Fibroblast of skin of right biceps (primary cell): ENCODE measurements around the gene ITGB1BP2.
"Not testable (repeated sequence)": the region's sequence is repeated elsewhere in the genome, so short reads cannot be mapped to it uniquely, and the experiment has no call there.

ENCODE experiments used
- DNase-seq: peaks from one replicate; pipeline ENCODE4 v3.0.0-alpha.2; 2013

Gene ITGB1BP2

DNA sequence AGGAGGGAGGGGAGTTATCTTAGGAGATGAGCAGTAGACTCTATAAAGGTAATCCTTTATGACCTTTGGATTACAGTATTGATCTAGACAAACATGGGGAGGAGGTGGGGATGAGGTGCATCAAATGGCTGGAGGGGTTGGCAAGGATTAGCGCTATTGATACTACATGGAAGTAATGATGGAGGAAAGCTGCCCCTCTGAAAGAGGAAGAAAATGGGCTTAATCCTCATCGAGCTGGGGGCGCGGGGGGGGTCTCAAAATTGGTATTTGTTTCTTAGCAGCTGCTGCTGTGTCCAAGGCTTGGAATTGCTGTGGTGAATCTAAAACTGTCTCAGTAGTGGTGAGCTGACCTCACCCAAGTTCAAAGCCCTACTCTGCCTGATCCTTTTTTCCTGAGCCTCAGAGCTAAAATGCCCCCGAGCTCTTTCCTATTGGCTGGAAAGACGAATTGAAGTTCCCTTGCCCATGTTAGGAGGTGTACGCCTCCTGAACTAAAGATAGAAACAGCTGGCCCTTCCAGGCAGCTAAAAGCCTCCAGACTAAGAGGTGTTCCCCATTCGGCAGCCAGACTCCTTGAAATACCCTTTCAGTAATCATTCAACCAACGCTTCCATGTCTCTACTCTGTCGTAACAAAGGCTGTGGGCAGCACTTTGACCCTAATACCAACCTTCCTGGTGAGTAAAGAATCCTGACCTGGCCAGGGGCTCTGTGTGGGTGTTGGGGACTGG, at the start of gene ITGB1BP2:
Gene ITGB1BP2 (plus strand): TSS at position 556 of the 730 bp plus-strand sequence. CDS start 57 bp downstream, at position 613.
- peak; percentile 40 for DNase-seq

DNA sequence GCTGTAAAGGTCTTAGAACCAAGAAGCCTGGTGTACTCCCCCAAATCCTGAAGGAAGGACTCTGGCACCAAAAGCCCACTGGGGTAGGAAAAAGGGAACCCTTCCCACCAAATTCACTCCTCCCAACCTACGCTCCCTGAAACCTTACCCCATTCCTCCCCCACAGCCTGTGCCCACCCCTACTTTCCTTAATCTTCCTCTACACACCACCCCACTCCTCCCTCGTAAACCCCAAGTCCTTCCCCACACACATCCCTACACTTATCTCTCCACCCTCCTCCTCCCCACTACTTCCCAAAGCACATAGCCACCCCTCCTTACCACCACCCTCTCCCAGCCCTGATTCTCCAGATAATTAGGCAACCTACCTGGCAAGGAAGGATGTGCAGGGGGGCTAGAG, 49.3 kb upstream of the ITGB1BP2 start:
- DNase-seq = no peak

DNA sequence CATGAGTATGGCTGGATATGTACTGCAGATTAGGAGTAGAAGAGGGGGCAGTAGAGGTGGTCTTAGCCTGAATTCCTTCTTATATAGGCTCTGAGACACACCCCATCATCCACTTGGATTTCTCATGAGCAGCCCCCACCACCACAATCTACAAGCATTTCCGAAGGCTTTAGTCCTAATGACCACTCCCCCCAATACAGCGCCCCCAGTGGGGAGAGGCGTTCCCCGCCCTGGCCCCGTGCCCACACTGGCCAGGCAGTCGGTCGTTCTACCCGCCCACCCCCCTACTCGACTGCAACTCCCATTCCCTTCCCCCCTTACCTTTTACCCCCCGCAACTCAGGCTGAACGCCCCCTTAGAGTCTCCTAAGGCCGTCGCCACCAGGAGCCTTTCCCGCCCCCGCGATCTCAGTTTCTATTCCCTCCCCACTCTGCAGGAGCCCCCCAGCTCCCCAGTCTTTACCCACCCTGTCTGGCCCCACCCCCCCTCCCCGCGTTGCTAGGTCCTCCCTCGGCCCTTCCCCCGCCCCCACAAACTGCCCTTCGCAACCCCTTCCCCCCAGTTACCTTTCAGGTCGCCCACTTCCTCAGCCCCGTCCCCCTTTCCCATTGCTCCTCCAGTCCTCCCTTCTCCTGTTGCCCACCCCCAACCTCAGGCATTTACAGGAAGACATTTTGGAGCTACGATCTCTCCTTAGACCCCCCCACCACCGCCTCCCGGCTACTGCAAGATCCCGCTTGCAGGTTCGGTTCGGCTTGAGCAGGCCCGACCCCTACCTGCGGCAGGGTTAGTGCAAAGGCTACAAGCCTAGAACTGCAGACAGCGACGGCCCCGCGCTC, 48.1 kb upstream of the ITGB1BP2 start:
- peak; percentile 53 for DNase-seq

DNA sequence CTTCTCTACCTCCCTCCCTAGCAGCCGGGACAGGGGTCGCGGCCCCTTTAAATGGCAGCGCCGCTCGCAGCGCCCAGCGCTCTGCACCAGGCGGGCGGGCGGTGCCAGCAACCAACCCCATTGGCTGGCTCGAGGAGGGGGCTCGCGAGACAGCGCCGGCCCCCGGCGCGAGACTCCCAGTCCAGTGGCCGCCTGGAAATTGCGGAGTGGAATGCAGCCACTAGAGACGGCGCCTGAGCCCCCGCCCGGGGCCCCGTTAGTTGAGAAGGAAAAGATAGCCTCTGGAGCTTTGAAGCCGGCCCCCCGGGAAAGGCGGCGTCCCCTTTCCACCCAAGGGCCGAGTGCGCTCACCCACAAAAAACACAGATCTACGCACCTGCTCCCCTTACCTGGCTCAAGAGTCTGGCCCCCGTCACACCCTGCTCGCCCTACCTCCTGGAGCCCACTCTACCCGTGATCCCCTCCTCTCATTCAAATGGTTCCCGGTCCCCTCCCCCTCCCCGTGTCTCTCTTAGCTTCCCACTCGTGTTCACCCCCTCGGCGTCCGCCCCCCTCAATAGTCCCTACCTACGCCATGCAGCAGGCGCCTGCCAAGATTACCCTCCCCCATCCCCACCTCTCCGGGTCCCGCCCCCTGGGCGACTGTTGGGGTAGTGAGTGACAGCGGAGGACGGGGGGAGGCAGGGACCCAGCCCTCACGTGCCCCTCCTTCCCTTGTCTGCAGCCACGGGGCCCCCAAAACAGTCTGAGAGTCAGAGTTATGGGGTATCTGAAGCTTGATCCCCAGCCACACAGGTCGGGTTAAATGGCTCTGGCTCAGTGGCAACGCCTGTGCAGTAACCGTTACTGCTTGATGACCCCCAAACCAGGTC, 47.2 kb upstream of the ITGB1BP2 start, which contains the start of gene ZMYM3:
Gene ZMYM3 (minus strand): TSS at position 49 of the 872 bp plus-strand sequence. CDS start 885 bp downstream, outside the sequence.
- DNase-seq = peak; percentile 87

DNA sequence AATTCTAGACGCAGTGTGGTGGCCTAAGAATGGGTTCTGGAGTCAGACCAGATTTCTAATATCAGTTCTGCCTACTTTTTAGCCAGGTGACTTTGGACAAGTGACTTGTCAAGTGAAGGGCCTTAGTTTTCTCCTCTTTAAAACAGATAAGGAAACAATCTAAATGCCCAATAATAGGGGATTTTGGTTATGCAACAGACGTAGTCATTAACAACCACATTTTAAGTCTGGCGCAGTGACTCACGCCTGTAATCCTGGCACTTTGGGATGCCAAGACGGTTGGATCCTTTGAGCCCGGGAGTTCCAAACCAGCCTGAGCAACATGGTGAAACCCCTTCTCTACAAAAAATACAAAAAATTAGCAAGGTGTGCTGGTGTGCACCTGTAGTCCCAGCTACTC, 45.5 kb upstream of the ITGB1BP2 start:
- DNase-seq = no peak

DNA sequence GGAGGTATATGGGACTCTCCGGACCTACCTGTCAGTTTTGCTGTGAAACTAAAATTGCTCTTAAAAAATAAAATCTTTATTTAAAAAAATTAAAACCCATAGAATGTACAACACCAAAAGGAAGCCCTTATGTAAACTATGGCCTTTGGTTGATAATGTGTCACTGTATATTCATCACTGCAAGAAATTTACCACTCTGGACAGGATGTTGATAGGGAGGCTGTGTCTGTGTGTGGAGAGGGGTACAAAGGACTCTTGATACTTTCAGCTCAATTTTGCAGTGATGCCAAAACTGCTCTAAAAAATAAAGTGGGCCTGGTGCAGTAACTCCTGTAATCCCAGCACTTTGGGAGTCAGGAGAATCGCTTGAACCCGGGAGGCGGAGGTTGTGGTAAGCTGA, 44.7 kb upstream of the ITGB1BP2 start:
- no peak for DNase-seq

DNA sequence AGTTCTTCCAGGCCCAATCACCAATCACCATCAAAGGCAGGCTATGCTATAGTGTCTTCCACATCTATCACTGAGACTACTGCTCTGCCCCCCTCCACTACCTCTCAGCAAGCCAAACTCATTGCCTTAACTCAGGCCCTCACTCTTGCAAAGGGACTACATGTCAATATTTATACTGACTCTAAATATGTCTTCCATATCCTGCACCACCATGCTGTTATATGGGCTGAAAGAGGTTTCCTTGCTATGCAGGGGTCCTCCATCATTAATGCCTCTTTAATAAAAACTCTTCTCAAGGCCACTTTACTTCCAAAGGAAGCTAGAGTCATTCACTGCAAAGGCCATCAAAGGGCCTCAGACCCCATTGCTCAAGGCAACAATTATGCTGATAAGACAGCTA, 32.9 kb upstream of the ITGB1BP2 start:
- not testable (repeated sequence) for DNase-seq

DNA sequence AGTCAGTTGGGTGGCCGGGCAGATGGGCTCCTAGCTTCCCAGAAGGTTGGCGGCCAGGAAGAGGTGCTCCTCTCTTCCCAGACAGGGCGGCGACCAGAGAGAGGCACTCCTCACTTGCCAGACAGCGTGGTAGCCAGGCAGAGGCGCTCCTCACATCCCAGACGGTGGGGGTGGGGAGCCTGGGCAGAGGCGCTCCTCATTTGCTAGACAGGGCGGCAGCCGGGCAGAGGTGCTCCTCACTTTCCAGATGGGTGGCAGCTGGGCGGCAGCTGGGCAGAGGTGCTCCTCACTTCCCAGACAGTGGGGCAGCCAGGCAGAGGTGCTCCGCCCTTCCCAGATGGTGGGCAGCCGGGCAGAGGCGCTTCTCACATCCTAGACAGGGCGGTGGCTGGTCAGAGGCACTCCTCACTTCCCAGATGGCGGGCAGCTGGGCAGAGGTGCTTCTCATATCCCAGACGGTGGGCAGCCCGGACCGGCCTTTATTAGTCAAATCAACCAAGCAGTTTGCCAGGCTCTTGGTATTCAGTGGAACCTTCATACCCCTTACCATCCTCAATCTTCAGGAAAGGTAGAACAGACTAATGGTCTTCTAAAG, 31.7 kb upstream of the ITGB1BP2 start:
- DNase-seq = no peak

DNA sequence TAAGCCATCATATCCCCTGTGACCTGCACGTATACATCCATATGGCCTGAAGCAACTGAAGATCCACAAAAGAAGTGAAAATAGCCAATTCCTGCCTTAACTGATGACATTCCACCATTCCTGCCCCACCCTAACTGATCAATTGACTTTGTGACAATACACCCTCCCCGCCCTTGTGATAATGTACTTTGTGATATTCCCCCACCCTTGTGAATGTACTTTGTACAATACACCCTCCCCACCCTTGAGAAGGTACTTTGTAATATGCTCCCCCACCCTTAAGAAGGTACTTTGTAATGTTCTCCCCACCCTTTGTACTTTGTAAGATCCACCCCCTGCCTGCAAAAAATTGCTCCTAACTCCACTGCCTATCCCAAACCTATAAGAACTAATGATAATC, 29.2 kb upstream of the ITGB1BP2 start:
- DNase-seq = not testable (repeated sequence)

DNA sequence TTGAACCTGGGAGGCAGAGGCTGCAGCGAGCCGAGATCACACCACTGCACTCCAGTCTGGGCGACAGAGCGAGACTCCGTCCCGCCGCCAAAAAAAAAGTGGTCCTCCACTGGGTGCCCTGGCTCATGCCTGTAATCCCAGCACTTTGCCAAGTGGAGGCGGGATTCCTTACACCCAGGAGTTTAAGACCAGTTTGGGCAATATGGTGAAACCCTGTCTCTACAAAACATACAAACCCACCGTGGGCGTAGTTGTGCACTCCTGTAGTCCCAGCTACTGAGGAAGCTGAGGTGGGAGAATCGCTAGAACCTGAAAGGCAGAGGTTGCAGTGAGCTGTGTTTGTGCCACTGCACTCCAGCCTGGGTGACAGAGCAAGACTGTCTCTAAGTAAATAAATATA, 20.2 kb upstream of the ITGB1BP2 start:
- DNase-seq = not testable (repeated sequence)

DNA sequence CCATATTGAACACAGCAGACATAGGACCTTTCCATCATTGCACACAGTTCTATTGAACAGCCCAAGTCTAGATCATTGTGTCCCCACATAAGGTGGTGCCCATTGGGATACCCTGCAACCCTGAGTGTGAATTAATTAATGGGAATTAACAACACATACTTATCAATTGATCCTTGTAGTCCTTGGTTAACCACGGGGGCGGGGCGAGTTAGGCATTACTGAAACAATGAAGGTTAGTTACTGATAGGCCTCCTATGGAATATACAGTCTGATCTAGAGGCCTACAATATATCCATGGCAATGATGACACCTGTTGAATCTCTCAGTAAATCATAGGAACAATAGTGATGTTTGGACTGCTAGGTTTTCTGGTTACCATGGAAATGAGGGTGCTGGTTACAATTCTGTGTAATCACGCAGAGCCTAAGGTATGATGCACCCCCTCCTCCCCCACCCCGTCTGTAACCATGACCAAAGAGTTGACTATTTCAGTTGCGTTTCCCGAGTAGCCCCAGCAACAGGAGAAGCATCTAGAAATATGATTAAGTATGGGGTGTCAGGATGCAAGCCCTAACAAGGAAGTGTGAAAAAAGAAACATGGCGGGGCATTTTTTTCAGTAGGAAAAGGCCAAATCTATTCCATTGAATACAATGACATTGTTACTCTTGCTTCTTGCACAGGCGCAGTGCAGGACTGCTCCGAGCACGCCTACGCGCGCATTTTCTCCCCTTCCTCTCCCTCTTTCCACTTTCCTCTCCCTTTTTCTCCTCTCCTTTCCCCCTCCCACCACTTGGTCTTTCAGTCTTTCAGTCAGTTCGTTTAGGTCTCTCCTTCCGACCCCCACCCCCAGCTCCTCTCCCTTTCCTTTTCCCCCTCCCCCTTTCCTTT, 18.8 kb upstream of the ITGB1BP2 start:
- peak; percentile 64 for DNase-seq

DNA sequence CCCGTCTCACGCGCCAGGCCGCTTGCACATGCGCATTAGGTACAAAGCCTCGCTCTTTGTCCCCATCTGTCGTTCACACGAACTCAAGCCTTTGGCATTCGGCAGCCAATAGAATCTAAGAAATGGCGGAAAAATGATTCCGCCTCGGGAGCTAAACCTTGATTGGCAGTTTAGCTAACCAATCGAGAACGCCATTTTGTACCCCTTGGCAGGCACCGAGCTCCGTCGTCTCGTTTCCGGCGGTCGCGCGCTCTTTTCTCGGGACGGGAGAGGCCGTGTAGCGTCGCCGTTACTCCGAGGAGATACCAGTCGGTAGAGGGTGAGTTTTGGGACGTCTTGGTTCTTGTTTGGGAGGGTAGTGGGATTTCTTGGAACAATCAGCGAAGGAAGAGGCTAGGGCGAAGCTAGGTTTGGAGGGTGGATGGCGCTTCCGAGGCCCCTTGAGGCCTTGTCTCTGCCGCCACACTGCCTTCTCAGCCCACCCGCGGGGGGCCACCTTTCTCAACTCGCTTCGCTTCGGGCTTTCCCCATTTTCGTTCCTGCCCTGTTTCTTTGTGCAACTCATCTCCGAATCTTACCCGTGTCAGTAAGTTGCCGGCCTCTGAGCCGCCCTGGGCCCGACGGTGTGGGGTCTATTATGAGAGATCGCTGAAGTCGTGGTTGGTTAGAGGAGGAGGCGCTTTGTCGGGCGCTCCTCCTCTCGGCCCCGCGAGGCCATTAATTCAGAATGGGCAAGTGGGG, 18.0 kb upstream of the ITGB1BP2 start, which contains the start of gene NONO:
Gene NONO (plus strand): TSS at position 233 of the 741 bp plus-strand sequence. CDS start 7,003 bp downstream, outside the sequence.
- peak; percentile 100 for DNase-seq

DNA sequence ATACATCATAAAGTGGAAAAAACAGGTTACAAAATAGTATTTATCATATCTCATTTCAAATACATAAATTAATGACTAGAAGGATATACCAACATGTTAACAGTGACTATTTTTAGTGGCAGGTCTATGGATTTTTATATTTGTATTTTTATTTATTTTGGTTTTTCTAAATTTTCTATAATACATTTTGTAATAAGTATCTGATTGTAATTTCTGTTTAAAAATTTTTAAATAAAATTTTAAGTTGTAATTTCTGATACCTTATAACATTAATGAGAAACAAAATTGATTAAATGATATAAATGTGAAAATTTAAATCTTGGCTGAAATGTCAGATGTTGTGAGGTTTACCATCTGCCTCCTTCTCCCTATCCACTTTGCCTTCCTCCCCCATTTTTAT, 15.6 kb upstream of the ITGB1BP2 start:
- no peak for DNase-seq

DNA sequence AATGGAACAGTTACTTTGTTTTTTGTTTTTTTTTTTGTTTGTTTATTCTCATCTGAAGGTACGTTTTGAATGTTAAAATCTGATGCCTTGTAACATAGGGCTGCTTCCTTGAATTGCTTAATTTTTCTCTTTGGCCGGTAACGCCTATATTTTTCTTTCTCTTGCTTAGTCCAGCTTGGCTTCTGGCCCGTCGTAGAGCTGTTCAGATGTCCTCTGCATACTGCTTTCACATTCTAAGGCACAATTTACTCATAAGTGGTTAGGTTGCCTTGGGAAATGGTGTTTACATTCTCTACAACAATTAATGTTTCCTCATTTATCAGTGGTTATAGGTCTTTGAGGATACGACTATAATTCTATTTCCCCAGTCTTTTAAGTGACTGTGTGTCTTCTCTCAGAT, 10.2 kb upstream of the ITGB1BP2 start:
- DNase-seq = no peak

DNA sequence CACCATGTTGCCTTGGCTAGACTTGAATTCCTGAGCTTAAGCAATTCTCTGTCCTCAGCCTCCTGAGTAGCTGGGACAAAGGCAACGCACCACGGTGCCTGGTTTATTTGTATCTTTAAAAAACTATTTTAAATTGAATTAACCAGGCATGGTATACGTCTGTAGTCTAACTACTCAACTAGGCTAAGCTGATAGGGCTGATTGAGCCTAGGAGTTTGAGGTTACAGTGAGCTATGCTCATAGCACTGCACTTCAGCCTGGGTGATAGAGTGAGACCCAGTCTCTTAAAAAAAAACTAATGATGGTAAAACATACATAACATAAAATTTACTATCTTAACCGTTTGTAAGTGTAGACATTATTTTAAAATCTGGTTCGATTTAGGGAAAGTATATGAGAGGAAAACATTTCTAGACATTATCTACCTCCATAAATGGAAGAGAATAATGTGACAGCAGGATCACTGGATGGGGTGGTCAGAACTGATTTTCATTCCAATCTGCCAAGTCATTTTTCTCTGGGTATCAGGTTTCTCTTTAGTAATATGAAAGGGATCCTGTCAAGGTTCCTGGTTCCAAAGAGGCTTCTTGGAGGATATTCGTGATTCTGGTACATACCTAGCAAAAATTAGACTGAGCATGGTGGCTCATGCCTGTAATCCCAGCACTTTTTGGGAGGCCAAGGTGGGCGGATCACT, 8.7 kb upstream of the ITGB1BP2 start:
- peak; percentile 77 for DNase-seq

DNA sequence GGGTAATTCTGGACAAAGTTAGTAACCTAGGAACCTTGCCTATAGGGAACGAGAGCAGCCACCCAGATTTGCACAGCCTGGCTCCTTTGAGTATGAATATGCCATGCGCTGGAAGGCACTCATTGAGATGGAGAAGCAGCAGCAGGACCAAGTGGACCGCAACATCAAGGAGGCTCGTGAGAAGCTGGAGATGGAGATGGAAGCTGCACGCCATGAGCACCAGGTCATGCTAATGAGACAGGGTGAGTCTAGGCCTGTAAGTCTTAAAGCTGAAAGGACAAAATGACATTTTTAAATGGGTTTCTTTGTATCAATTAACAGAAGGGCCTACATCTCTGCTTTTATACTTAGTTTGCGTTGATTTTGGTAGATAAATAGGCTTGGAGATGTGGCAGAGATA, 4.7 kb upstream of the ITGB1BP2 start:
- no peak for DNase-seq

DNA sequence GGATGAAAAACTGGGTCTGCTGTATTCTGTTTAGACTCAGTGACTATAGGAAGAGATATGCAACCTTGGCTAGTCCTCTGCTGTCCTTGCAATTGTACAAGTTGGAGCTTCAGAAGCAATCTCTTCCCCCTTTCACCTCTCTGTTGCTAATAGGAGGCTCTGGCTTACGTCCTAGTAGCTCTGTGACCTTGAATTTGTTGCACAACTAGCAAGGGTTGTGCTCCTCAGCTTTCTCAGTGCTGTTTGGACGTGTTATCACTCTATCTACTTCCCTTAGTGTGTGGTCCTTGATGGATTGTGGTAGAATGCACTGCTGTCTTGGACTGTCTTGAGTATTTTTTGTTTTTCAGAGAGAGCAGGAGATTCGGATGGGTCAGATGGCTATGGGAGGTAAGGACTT, 3.4 kb upstream of the ITGB1BP2 start:
- DNase-seq = no peak

DNA sequence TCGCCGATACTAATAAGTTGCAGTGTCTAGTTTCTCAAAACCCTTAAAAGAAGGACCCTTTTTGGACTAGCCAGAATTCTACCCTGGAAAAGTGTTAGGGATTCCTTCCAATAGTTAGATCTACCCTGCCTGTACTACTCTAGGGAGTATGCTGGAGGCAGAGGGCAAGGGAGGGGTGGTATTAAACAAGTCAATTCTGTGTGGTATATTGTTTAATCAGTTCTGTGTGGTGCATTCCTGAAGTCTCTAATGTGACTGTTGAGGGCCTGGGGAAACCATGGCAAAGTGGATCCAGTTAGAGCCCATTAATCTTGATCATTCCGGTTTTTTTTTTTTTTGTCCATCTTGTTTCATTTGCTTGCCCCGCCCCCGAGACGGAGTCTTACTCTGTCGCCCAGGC, 1.5 kb upstream of the ITGB1BP2 start:
- DNase-seq = not testable (repeated sequence)

DNA sequence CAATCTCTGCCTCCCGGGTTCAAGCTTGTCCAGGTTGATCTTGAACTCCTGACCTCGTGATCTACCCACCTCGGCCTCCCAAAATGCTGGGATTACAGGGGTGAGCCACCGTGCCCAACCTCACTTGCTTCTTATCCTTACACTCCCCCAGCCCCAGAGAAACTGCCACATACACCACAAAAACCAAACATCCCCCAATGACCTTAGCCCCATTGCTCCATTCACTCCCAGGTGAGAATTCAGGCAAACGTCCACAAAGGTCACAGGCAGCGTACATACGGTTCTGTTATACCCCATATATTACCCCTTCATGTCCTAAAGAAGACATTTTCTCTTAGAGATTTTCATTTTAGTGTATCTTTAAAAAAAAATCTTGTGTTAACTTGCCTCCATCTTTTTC, 1.1 kb upstream of the ITGB1BP2 start:
- not testable (repeated sequence) for DNase-seq
